MM.1S (cell line): ENCODE data around the gene C1orf232.

Experiments used
- DNase-seq: peaks from one replicate; pipeline ENCODE4 v3.0.0-alpha.2; 2015
- H2AFZ ChIP-seq: fragments of 300-600 bp; sonication (generic); 2 replicates; pipeline ENCODE4 v1.6.0; 2016; ENCODE audit warnings: antibody characterized with exemption, low read length
- H3F3A ChIP-seq: fragments of 300-600 bp; sonication (generic); 2 replicates; pipeline ENCODE4 v1.6.1; 2016; ENCODE audit warnings: mild to moderate bottlenecking, antibody characterized with exemption, low read length, moderate library complexity, mixed read lengths; ENCODE audit not compliant: insufficient read depth
- H3K27ac ChIP-seq: fragments of 300-600 bp; sonication (generic); 2 replicates; pipeline ENCODE4 v1.5.1; 2016; ENCODE audit warnings: mild to moderate bottlenecking, low read length
- H3K27me3 ChIP-seq: fragments of 300-600 bp; sonication (generic); replicated peaks from 2 replicates; pipeline ENCODE4 v1.6.0; 2016; ENCODE audit warnings: low read length; ENCODE audit not compliant: insufficient read depth
- H3K36me3 ChIP-seq: fragments of 300-600 bp; sonication (generic); replicated peaks from 2 replicates; pipeline ENCODE4 v1.6.1; 2016; ENCODE audit warnings: mild to moderate bottlenecking, low read length, mixed read lengths; ENCODE audit not compliant: insufficient read depth
- H3K4me1 ChIP-seq: fragments of 300-600 bp; sonication (generic); 2 replicates; pipeline ENCODE4 v1.6.1; 2016; ENCODE audit warnings: low read length, mixed read lengths
- H3K4me2 ChIP-seq: fragments of 300-600 bp; sonication (generic); 2 replicates; pipeline ENCODE4 v1.6.0; 2016; ENCODE audit warnings: low read depth, low read length
- H3K4me3 ChIP-seq: fragments of 300-600 bp; sonication (generic); 2 replicates; pipeline ENCODE4 v1.5.1; 2016; ENCODE audit warnings: low read length, mixed read lengths
- H3K79me2 ChIP-seq: fragments of 300-600 bp; sonication (generic); 2 replicates; pipeline ENCODE4 v1.6.1; 2016; ENCODE audit warnings: mixed run types, low read length, mixed read lengths
- H3K9ac ChIP-seq: fragments of 300-600 bp; sonication (generic); 2 replicates; pipeline ENCODE4 v1.6.1; 2016; ENCODE audit warnings: low read length, mixed read lengths
- H3K9me2 ChIP-seq: fragments of 300-600 bp; sonication (generic); replicated peaks from 2 replicates; pipeline ENCODE4 v1.6.1; 2016; ENCODE audit warnings: mild to moderate bottlenecking, low read length, mixed read lengths; ENCODE audit not compliant: insufficient read depth
- H3K9me3 ChIP-seq: fragments of 300-600 bp; sonication (generic); replicated peaks from 2 replicates; pipeline ENCODE4 v1.6.1; 2016; ENCODE audit warnings: mild to moderate bottlenecking, low read length, mixed read lengths; ENCODE audit not compliant: insufficient read depth
- H4K20me1 ChIP-seq: fragments of 300-600 bp; sonication (generic); 2 replicates; pipeline ENCODE4 v1.6.1; 2016; ENCODE audit warnings: mild to moderate bottlenecking, low read length, moderate library complexity, mixed read lengths; ENCODE audit not compliant: insufficient read depth
- CTCF ChIP-seq: fragments of 300-600 bp; sonication (generic); IDR thresholded peaks from 2 replicates; pipeline ENCODE4 v1.5.1; 2016; ENCODE audit warnings: antibody characterized with exemption, low read length, mixed read lengths
- EZH2 ChIP-seq: fragments of 300-600 bp; sonication (generic); optimal IDR thresholded peaks from 2 replicates; pipeline ENCODE3; 2017; ENCODE audit warnings: low read depth, mild to moderate bottlenecking, antibody characterized with exemption, low read length, mixed read lengths
- EZH2phosphoT487 ChIP-seq: fragments of 300-600 bp; sonication (generic); IDR thresholded peaks from 2 replicates; pipeline ENCODE4 v1.6.1; 2018; ENCODE audit warnings: antibody characterized with exemption, low read length

The C1orf232 gene

GRCh38 chr1:26142159-26142558, 26.6 kb downstream of the C1orf232 start:
- H3K79me2 ChIP-seq = no peaks in the 10 kb centered on the region
- no peaks in the 10 kb centered on the region for H3K36me3 ChIP-seq
- no peaks in the 10 kb centered on the region for H4K20me1 ChIP-seq
- peaks cover 3% of the 10 kb centered on the region; the same call in 1 of the 2 replicates for H3K4me1 ChIP-seq
- H3F3A ChIP-seq = no peaks in the 10 kb centered on the region
- H3K9ac ChIP-seq = no peak overlapping the region
- no peak overlapping the region for H3K4me2 ChIP-seq
- no peak overlapping the region for H3K4me3 ChIP-seq
- no peak overlapping the region for H3K27ac ChIP-seq
- H3K9me3 ChIP-seq = no peaks in the 10 kb centered on the region
- no peak for TF ChIP-seq EZH2phosphoT487
- TF ChIP-seq CTCF = no peak
- no peak for TF ChIP-seq EZH2
- H3K27me3 ChIP-seq = no peaks in the 10 kb centered on the region
- DNase-seq = no peak
- no peak overlapping the region for H2AFZ ChIP-seq
- no peaks in the 10 kb centered on the region for H3K9me2 ChIP-seq

- H3K36me3 ChIP-seq = no peaks in the 10 kb centered on the region
- no peak for TF ChIP-seq EZH2
- TF ChIP-seq EZH2phosphoT487 = no peak
- no peak for TF ChIP-seq CTCF
- H3K9me3 ChIP-seq = no peaks in the 10 kb centered on the region
- no peaks in the 10 kb centered on the region for H3K4me1 ChIP-seq
- H3K4me2 ChIP-seq = no peak overlapping the region
- H4K20me1 ChIP-seq = no peaks in the 10 kb centered on the region; the same call in 1 of the 2 replicates
- no peaks in the 10 kb centered on the region for H3K9me2 ChIP-seq
- no peak overlapping the region for H3K27ac ChIP-seq
- no peak overlapping the region for H3K4me3 ChIP-seq
- H3K9ac ChIP-seq = no peak overlapping the region
- no peak for DNase-seq
- no peaks in the 10 kb centered on the region for H3F3A ChIP-seq
- H2AFZ ChIP-seq = no peak overlapping the region
- H3K27me3 ChIP-seq = no peaks in the 10 kb centered on the region
- H3K79me2 ChIP-seq = no peaks in the 10 kb centered on the region
Observed at GRCh38 chr1:26138974-26139558, 29.7 kb downstream of the C1orf232 start.

GRCh38 chr1:26134466-26134865, 34.3 kb downstream of the C1orf232 start:
- Histone ChIP-seq H3K27ac (no peak overlapping the region), H3K9me2 (no peaks in the 10 kb centered on the region), H3K9ac (no peak overlapping the region), H3K4me1 (no peaks in the 10 kb centered on the region), H3K27me3 (no peaks in the 10 kb centered on the region), H3F3A (no peaks in the 10 kb centered on the region), H3K79me2 (no peaks in the 10 kb centered on the region), H4K20me1 (no peaks in the 10 kb centered on the region; the same call in 1 of the 2 replicates), H3K4me3 (no peak overlapping the region), H3K9me3 (no peaks in the 10 kb centered on the region), H2AFZ (no peak overlapping the region), H3K36me3 (no peaks in the 10 kb centered on the region), H3K4me2 (no peak overlapping the region)
- no peak for DNase-seq
- TF ChIP-seq EZH2 (no peak), CTCF (no peak), EZH2phosphoT487 (no peak)
